NCI-H2171 treated with DMSO at 0.1 percent for 48 hours (cell line): ENCODE measurements around the gene KCNA10.

Experiments
- DNase-seq: peaks from one replicate; lab custom pipeline; 2025; lab: John Stamatoyannopoulos, UW

Gene KCNA10

DNA sequence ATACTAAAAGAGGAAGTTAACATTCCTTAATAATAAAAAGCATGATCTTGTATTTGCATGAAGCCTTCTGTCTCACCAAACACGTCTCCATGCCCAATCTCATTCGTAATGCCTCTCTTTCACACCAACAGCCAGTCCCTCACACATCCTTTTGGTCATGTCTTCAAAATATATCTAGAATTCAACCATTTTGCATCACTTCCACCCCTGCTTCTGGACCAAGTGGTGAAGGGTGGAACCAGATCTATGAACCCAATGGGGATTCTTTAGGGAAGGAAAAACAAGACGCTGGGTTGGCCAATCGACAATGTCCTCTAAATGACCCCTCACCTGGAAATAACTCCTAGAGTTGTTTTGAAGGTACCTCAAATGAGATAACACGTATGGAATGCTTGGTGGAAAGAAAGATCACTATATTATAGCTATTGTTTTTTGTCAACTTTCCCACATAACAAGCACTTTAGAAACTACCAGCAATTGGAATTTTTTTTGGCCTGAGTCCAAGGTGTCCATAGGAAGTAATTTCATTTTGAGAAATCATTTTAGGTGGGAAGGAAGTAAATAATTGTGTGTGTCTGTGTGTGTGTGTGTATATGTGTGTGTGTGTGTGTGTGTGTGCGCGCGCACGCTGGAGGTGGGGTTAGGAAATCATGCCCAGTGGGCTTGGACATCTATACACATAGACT lies at the start of gene KCNA10:
Gene KCNA10 (minus strand): TSS at position 51 of the 686 bp plus-strand sequence. CDS start 388 bp downstream, outside the sequence.
- no peak for DNase-seq

DNA sequence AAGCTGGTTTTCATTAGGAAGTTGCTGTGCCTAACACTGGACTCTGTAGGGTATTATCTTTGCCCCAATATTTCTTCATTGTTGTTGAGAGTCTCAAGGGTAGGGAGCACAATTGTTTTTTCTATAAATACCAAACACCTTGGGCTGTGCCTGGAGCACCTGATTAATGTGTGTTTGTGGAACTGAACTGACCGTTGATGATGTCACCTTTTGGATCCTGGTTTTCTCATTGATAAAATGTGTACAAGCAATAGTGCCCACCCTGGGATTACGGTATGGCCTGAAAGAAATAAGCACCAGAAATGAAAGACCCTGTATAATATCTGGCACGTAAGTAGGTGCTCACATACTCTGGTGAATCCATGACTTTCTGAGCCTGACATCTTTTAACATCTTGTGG lies 47.9 kb upstream of the KCNA10 start:
- DNase-seq, result no peak

DNA sequence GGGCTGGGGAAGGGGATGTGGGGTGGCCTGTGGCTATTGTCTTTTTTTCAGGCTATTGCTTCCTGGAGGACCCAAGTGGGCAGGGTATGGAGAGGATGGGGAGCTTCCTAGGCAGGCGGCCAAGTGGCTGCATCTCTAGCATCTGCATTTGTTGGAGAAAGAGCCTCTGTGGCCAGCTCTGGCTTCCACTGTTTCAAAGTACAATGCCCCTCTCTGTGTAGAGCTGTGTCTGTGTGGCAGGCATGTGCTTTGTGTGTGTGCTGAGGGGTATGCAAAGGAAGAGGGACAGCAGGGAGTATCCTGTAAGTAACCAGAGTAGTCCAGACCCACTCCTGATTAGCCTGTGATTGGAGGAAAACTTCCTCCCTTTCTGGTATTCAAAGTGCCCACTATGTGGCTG lies 46.6 kb upstream of the KCNA10 start:
- DNase-seq, result no peak

DNA sequence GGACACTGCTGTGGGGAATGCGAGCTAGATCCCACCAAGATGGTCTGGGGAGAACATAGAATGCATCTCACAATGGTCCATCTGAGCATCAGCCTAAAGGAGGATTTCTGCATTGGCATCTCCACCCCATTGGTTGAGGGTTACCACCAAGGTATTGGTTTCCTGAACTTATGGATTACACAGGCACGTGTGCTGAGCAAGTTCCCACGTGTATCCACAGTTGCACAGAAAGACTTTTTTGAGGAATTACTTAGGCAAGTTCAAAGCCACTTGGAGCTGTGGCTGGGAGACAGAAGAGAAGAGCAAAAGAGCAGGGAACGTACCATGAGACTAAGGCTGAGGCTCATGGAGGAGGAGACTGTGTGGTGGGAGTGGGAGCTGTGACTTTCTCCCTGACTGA lies 44.1 kb upstream of the KCNA10 start:
- no peak for DNase-seq

DNA sequence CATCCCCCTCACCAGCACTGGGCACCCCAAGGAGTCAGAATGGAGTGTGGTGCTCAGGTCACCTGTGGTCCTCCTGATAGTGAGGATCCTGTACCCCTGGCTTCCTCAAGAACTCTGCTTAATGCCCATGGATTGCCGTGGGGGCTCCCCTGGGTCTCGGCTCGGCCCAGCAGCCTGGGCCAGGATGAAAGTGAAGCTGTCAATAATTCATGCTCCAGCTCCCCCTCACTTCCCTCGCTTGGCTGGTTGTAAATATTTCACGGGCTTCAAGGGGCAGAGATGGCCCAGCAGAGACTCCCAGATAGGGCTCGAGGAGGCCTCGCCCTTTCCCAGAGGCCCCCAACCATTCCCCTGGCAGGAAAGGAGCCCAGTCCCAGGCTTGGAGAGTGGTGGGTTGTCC lies 42.6 kb upstream of the KCNA10 start:
- DNase-seq, result no peak

DNA sequence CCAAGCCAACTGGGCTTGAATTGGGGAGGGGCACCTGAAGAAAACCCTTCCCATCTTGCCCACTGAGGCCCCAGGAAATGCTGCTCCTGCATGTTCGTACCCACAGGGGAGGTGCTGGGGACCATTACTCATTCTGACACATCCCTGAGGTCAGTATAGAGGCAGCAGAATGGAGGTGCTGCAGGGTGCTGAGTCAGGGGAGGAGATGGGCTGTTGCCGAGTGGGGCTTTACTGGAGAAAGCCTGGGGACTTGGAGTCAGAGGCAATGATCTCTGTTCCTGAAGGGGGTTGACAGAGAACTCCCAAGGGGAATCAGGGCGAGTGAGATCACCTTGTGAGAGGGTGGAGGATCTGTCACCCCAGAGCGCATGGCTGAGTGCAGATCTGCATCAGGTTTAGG lies 40.2 kb upstream of the KCNA10 start:
- no peak for DNase-seq

DNA sequence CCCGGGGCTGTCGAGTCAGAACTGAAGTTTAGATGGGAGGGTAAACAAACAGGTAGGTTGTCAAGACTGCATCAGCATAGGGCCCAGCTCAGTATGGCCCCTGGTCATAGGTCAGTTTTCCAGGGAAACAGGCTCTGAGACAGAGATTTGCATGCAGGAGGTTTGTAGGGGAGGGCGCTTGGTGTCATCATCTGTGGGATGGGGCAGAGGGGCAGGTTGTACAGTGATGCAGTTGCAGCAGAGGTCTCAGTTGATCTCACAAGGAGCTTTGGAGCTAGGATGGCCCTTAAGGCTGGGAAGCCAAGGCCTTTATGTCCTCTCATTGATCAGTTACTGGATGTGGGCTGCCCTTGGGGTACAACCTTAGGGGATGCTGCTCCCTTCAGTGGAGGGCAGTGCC lies 38.5 kb upstream of the KCNA10 start:
- no peak for DNase-seq

DNA sequence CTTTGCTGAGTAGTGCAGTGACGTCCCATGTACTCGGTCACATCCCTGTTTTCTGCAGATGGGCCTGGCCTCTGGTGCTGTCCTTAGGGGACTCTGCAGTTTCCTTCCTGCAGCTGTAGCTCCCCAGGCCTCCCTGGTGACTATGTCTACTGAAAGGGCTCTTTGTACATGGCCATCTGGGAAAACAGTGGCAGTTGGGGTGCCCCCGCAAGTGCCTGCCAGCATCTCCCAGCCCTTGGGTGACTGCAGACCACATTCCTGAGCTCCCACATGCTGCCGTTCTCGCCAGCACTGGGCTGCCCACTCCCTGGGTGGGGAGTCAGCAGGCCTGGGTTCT lies 37.5 kb upstream of the KCNA10 start:
- no peak for DNase-seq

DNA sequence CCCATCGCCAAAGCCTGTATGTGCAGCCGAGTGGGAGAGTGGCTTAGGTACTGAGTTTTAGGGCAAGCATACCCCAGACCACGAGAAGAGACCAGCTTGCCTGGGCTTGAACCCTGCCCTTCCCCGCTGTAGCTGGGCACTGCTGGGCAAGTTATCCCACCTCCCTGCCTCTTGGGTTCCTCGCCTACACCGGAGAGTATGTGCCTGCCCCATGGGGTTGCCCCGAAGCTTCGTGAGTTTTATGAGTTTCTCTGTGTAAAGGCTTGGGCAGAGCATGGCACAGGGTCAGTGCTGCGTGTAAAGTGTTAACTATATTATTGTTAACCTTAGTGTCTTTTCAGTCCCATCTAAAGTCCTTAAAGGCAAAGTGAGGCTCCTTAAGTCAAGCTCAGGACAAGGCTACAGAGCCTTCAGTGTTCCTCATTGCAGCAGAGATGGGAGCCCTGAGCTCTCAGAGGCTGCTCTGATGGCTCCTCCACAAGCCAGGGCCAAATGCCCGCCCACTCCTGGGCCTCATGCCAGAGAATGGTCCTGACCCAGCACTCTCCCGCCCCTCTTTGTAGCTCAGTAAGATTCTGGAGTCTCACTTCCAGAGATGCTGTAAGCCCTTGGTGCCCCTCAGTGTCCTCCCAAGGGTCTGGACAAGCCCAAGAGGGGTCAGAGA lies 37.0 kb upstream of the KCNA10 start:
- DNase-seq, result no peak

DNA sequence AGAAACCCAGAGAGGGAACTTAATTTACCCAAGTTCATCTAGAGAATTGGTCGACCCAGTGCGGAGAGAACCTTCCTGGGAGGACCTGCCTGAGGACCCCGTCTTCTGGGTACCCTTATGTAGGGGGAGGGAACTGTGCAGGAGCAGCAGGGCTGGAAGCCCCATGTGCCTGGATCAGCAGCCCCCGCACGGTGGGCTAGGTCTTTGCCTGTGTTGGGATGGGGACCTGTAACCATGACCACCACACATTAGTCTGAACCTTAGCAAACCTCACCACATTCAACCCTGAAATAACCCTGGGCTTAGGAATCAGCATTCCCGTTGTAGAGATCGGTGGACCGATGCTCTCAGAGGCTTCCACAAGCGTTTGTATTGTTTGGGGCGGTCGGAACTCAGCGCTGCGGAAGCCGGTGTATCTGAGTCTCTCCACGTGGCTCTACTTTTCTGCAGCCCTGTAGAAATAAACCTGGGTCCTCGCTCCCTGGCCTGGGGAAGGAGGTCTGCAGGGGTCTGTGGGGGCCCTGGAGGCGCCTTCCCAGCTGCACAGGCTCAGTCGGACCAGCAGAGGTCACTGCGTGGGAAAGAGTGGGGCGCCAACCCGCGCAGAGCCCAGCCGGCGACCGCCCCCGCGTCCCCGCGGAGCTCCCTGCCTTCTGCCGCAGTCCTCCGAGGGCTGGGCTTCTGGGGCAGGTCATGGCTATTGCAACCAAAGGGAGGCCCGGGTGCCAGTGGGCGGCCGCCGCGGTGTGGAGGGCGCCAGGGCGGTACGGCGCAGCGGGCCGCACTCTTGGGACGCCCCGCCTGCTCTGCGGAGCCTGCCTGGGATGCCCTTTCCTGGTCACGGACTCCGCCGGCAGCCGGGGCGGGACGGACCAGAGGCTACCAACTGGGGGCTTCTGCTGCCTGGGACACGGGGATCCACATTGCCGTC lies 36.2 kb upstream of the KCNA10 start:
- DNase-seq, result peak; percentile 12

DNA sequence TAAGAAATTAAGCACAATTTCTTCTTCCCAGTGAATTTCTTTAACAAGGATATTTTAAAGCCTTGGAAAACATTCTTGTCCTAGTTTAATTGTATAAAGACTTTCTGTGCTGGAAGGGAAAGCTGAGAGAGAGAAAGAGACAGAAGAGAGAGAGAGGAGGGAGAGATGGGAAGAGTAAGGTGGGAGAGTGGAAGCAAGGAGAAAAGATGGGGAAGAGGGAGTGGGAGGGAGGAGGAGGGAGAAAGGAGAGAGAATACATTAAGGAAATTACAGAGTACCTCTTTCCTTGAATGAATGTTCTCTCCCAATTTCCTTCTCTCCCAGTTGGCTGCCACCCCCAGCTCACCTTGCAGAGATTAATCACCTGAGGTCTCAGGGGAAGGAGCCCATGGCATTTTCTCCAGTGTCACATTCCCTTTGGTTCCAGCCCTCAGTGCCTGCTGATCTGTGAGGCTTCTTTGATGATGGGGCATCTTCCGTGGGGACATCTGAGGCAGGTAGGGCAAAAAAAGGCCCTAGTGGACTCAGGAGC lies 32.4 kb upstream of the KCNA10 start:
- DNase-seq, result no peak

DNA sequence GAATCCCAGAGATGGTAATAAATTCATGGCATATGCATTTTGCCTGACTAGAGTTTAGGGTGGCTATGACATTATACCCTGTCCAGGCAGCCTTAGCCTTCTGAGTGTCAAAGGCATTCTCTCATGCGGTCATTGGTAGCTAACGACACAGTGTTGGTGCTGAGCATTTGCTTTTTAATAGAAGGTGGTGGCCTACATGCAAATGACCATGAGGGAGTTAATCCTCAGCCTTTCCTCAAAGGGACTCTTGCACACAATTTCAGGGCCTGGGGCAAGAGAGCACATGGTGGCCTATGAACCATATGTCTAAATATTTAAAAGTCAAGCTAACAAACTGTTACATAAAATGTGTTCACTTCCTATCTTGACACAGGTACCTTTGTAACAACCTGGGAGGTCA lies 30.9 kb upstream of the KCNA10 start:
- DNase-seq, result no peak

DNA sequence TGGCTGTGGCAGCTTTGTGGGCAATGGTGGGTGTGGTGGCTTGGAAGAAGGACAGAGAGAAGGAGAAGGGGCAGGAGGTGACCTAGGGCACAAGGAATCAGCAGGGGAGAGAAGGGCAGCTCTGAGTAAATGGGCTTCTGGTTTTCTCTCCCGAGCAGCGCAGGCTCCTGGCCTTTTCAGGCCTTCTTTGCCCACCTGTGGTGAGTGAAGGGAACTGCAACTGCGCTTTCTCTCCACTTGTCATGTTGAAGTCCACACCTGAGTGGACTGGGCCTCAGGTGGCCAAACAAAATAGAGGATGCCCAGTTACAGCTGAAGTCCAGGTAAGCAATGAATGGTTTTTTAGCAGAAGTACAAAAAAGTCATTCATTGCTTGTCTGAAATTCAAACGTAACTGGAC lies 29.4 kb upstream of the KCNA10 start:
- peak; percentile 22 for DNase-seq

DNA sequence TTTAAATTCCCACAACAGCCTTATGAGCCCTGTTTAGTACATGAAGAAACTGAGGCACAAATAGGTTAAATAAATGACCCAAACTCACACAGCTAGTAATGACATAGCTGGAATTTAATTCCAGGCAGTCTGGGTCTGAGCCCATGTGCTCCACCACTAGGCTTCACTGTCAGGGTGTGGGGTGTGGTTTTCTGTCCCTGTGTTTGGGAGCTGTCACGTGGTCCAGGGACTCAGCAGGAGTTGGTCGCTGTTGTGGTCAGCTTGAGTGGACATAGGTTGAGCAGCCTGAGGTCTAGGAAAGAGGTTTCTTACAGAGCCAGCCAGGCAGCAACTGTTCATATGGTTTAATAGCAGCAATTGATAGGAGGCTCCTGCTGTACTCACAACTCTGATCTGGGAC lies 28.0 kb upstream of the KCNA10 start:
- DNase-seq, result no peak

DNA sequence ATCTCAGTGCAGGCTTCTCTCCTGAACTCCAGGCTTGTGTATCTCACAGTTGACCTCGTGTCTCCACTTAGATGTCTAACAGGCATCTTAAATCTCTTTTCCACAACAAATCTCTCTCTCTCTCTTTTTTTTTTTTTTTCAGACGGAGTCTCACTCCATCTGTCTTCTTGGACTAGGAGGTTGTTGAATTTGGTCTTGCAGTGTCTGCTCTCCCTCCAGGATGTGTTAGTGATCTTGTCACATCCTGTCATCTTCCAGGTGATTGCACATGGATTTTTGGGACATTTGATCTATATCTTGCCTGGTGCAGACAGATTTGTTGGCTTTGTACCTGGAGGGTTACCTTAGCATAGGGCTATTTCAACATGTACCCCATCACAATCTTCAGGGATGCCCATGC lies 26.5 kb upstream of the KCNA10 start:
- DNase-seq, result peak; percentile 48

DNA sequence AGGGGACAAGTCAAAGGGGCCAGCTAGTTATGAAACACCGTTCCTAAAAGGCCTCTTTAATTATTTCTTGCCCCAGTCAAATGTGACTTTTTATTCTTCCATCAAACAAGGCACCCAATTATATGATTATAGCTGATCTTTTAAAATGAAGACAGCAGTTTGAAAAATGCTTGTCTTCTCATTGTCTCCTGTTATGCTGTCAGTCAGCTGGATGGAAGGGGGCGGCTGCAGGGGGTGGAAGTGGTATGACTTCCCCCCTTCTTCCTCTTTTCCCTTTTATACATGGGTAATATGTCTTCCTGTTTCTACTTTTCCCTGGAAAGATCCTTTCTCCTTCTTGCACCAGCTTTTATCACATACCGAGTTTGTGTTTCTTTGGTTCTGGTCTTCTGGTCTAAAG lies 25.8 kb upstream of the KCNA10 start:
- no peak for DNase-seq

DNA sequence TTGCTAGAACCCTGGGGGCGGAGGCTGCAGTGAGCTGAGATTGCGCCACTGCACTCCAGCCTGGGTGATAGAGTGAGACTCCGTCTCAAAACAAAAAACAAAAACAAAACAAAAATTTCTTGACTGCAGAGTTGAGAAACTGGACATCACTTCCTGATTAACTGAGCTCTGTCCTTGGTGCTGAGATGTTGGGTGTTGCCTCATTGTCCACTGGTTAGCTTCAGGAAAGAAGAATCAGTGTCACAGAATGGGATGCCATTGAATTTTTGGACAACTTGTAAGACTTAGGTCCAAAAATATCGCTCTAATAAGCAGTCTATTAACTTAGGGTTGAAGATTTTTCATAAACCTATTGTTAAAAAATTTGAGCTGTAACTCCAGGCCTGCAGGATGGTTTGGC lies 23.8 kb upstream of the KCNA10 start:
- DNase-seq, result no peak

DNA sequence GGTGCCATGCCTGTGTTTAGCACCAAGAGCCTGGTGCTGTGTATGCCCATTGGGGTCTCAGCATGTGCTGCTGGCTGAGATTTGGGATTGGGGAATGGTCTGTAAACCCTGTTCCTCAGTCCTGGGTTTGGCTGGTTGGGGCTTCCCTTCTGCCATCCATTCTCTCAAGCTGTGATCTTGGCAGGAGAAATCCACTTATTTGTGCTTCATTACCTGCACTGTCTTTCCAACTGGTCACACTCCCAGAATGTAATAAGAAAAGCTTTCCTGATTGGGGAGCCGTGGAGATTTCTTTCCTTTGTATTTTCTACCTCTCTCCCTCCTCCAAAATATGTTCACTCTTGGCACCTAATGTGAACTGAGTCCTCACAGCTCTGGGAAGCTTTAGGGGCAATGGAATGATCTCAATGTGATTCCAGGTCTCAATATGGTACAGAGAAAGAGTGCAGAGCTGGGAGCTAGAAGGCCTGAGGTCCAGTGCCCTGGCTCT lies 23.0 kb upstream of the KCNA10 start:
- DNase-seq, result peak; percentile 48

DNA sequence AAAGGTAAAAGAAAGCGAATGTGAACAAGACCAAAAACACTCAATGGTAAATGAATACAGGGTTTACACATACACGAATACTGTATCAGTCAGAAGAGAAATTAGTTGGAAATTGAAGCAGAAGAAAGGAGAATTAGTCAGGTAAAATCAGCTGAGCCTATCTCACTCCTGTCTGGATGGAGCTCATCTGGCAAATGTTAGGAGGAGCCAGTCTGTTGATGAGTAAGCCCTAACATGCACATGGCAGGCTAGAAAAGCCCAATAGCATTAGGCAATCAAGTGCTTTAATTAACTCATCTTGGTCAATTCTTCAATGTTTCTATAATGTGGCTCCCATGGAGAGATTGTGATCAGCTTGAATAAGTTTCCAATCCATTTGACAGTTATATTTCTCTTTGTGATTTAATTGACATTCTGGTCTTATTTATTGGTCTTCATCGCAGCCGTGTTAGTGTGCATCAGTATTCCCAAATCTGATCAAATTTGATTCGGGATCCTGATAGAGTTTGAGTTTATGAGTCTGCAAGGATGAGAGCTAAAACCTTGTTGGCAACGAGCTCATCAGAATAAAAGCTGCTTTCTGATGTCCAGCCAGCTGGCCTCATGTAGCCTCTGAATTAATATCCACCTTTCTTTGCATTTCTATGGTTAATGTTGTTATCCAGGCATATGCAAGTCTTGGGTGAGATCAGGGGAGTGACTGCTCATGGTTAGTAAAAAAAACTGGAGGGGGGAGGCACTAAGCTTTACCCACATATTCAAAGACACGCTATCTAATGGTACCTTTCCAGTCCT lies 22.1 kb upstream of the KCNA10 start:
- DNase-seq, result no peak

DNA sequence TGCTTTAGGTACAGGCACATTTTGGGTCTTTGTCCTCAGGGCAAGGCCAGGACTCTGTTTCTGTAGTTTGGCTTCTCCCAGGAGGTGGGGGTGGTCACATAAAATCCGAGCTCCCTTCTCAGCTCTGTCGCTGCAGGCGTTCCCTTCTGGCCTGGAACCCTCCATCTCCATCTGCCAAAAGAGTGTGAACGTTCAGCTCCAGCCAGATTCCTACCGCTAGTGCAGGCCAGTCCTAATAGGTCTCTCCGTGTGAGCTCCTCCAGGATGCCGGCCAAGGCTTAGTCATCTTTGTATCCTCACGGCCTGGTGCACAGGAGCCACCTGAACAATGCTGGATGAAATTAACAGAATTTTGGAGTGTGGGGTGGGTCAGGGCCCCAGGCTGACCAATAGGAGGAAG lies 19.9 kb upstream of the KCNA10 start:
- no peak for DNase-seq

DNA sequence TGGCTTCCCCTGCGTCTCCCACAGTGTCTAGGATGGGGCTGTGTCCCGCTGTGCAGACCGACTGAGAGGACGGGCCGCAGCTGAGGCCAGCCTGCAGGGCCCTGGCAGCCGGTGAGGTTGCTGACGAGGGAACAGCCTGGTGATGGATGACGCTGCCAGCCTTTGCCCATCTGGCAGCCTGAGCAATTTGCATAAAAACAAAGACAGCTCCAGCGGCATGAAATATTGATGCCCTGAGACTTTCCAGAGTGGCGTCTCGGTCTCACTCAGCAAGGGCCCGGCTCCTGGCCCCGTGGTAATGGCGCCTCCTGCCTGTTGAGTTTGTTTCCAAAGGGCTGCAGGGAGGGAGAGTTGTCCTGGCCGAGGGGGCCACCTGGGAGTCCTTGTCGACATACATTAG lies 19.1 kb upstream of the KCNA10 start:
- DNase-seq, result peak; percentile 90

DNA sequence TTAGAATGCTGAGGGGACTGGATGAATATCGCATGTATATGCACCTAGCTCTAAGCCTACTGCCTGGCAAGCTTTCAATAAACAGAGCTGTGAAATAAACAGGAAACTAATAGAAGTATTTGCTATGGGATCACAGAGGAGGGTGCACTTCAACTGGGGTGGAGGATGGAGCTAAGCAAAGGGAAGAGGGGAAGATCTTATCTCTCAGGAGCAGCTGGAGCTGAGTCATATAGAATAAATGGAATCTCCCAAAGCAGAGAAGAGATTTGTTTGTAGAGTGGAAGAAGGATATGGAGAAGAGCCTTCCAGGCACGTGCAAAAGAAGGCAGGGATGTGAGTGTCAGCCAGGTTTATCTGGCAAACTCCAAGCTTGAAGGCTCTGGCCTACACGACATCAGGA lies 17.0 kb upstream of the KCNA10 start:
- peak; percentile 34 for DNase-seq
